GM10266 (cell line): ENCODE results near the gene NRDC.

Experiments used
- DNase-seq: peaks from one replicate; pipeline ENCODE4 v3.0.0; 2012; ENCODE audit errors: extremely low spot score
- TF ChIP-seq, protein P1 (sequence below): IDR thresholded peaks from 2 replicates; pipeline ENCODE4 v1.5.1; 2012; ENCODE audit warnings: mild to moderate bottlenecking, low read depth; ENCODE audit not compliant: control insufficient read depth, insufficient read depth; ENCODE audit errors: missing control alignments

NRDC gene

DNA sequence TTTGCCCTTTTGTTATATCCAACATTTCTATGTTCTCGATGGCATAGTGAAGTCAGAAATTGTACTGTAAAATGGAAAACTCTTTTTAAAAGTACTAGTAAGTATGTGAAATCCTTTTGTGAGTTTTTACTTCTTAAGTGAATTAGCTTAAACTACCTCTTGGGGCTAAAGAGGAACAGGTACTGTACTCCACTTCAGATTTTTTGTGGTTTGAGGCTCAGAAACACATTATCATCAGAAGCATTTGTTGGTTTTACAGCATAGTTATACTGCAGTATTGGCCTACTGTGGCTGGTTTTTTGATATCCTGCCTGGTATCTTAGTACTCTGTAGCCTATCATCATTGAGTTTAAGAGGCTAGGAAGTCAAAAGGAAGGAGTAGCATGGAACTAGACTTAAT, 117.2 kb downstream of the NRDC start:
- no peak for DNase-seq
- TF ChIP-seq, protein P1, sequence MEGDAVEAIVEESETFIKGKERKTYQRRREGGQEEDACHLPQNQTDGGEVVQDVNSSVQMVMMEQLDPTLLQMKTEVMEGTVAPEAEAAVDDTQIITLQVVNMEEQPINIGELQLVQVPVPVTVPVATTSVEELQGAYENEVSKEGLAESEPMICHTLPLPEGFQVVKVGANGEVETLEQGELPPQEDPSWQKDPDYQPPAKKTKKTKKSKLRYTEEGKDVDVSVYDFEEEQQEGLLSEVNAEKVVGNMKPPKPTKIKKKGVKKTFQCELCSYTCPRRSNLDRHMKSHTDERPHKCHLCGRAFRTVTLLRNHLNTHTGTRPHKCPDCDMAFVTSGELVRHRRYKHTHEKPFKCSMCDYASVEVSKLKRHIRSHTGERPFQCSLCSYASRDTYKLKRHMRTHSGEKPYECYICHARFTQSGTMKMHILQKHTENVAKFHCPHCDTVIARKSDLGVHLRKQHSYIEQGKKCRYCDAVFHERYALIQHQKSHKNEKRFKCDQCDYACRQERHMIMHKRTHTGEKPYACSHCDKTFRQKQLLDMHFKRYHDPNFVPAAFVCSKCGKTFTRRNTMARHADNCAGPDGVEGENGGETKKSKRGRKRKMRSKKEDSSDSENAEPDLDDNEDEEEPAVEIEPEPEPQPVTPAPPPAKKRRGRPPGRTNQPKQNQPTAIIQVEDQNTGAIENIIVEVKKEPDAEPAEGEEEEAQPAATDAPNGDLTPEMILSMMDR, result no peak

GRCh38 chr1:51760872-51761271, 117.7 kb downstream of the NRDC start:
- TF ChIP-seq, protein P1, result no peak

GRCh38 chr1:51758310-51758709, 120.2 kb downstream of the NRDC start:
- TF ChIP-seq, protein P1, result no peak
- no peak for DNase-seq

More at GRCh38 chr1:51760872-51761271, 117.7 kb downstream of the NRDC start:
- DNase-seq, result no peak

- no peak for DNase-seq
- TF ChIP-seq, protein P1, result no peak
Observed at GRCh38 chr1:51756290-51756689, 122.2 kb downstream of the NRDC start.

DNA sequence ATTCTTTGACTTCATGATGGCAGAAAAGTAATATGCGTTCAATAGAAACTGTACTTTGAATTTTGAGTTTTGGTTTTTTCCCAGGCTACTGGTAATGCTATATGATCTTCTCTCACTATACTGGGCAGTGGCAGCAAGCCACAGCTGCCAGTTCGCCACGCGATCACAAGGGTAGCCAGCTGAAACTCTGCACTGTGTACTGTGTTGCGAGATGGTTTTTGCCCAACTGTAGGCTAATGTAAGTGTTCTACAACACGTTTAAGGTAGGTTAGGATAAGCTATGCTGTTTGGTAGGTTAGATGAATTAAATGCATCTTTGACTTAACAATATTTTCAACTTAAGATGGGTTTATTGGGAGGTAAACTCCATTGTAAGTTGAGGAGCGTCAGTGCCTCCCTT, 123.1 kb downstream of the NRDC start:
- DNase-seq, result no peak
- TF ChIP-seq, protein P1, result no peak

DNA sequence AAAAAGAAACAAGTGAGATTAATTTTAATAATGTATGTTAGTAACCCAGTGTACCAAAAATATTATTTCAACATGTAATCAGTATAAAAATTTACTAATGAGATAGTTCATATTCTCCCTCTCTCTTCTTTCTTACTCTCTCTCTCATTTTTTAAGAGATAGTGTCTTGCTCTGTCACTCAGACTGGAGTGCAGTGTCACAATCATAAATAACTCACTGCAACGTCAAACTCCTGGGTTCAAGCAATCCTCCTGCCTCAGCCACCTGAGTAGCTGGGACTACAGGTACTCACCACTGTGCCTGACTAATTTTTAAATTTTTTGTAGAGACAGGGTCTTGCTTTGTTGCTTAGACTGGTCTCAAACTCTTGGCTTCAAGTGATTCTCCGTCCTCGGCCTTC, 123.9 kb downstream of the NRDC start:
- TF ChIP-seq, protein P1, result no peak
- DNase-seq, result no peak

DNA sequence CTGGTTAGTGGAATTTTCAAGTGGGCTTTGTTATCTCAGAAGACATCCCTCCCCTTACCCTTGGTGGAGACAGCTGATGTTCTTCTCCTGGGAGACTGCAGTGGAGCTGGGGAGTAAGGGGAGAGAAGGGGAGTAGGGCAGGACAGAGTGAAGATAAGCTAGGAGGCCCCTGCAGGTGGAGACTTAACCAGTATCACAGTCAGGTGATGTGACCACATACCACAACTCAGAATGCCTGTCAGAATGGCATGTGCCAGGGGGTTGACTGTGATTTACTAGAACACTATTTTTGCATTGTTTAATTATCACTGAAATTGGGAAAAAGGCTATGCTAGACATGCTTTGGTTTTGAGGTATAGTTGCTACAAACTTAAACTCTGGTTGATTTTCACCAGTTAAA, 124.6 kb downstream of the NRDC start:
- TF ChIP-seq, protein P1, result no peak
- no peak for DNase-seq
